A673 (cell line): Measurements from ENCODE around the gene ANKRD28.

Experiments used
- CTCF ChIP-seq: fragments of 300-800, 200-600 bp; sonication (generic); conservative IDR thresholded peaks from 2 replicates; pipeline ENCODE4 v1.5.1; 2017; ENCODE audit warnings: low read depth, mild to moderate bottlenecking, antibody characterized with exemption, low read length, moderate library complexity, mixed read lengths
- EZH2 ChIP-seq: fragments of 200-600 bp; sonication (generic); IDR thresholded peaks from 2 replicates; pipeline ENCODE4 v1.6.1; 2017; ENCODE audit warnings: borderline replicate concordance, low read depth, mild to moderate bottlenecking, mixed read lengths, antibody characterized with exemption, low read length; ENCODE audit not compliant: poor library complexity, severe bottlenecking

GRCh38 chr3:15676259-15676658 lies 121.5 kb downstream of the ANKRD28 start:
- TF ChIP-seq CTCF (no peak), EZH2 (no peak)
